ENCODE results near the gene PIGK.

GRCh38 chr1:77095236-77095635 lies 124.0 kb downstream of the PIGK start:
- no peak for TF ChIP-seq CTCF (IDR thresholded peaks at IDR 0.05; ENCODE audit: low read depth, low read length, poor library complexity, severe bottlenecking)
- TF ChIP-seq EZH2phosphoT487 (IDR thresholded peaks at IDR 0.05; ENCODE audit: borderline replicate concordance, low read length), result no peak
